ENCODE data around the gene LNX1.

Gene LNX1

GRCh38 chr4:53614591-53614990 is 23.3 kb upstream of the LNX1 start:
- Mint-ChIP-seq H3K4me3 (no peak overlapping the region), H3K27me3 (peaks cover 5% of the 10 kb centered on the region), H3K9me3 (peaks cover 9% of the 10 kb centered on the region), H3K36me3 (ENCODE audit: low read depth) (no peaks in the 10 kb centered on the region), H3K27ac (no peak overlapping the region), H3K4me1 (peaks cover 7% of the 10 kb centered on the region)
- ATAC-seq (no peak), DNase-seq (no peak)

- peaks cover 7% of the 10 kb centered on the region for H3K4me1 Mint-ChIP-seq
- no peak for ATAC-seq
- peaks cover 12% of the 10 kb centered on the region for H3K9me3 Mint-ChIP-seq
- no peak overlapping the region for H3K27ac Mint-ChIP-seq
- no peak for DNase-seq
- H3K27me3 Mint-ChIP-seq = peaks cover 5% of the 10 kb centered on the region
- no peaks in the 10 kb centered on the region for H3K36me3 Mint-ChIP-seq (ENCODE audit: low read depth)
- no peak overlapping the region for H3K4me3 Mint-ChIP-seq
Observed at GRCh38 chr4:53613428-53613827, 22.1 kb upstream of the LNX1 start.

GRCh38 chr4:53608649-53609048 is 17.4 kb upstream of the LNX1 start:
- peaks cover 17% of the 10 kb centered on the region for H3K9me3 Mint-ChIP-seq
- no peak overlapping the region for H3K27ac Mint-ChIP-seq
- no peaks in the 10 kb centered on the region for H3K4me1 Mint-ChIP-seq
- no peaks in the 10 kb centered on the region for H3K36me3 Mint-ChIP-seq (ENCODE audit: low read depth)
- ATAC-seq (no peak), DNase-seq (no peak)
- H3K27me3 Mint-ChIP-seq = peaks cover 10% of the 10 kb centered on the region
- H3K4me3 Mint-ChIP-seq = no peak overlapping the region

- no peaks in the 10 kb centered on the region for H3K4me1 Mint-ChIP-seq
- peaks cover 8% of the 10 kb centered on the region for H3K27me3 Mint-ChIP-seq
- no peak overlapping the region for H3K4me3 Mint-ChIP-seq
- ATAC-seq (no peak), DNase-seq (no peak)
- H3K27ac Mint-ChIP-seq = no peak overlapping the region
- peaks cover 13% of the 10 kb centered on the region for H3K9me3 Mint-ChIP-seq
- no peaks in the 10 kb centered on the region for H3K36me3 Mint-ChIP-seq (ENCODE audit: low read depth)
Observed at GRCh38 chr4:53608242-53608641, 17.0 kb upstream of the LNX1 start.

GRCh38 chr4:53605783-53606182 is 14.5 kb upstream of the LNX1 start:
- ATAC-seq = no peak
- H3K27me3 Mint-ChIP-seq = peaks cover 11% of the 10 kb centered on the region
- H3K4me1 Mint-ChIP-seq = no peaks in the 10 kb centered on the region
- DNase-seq = no peak
- no peak overlapping the region for H3K4me3 Mint-ChIP-seq
- H3K27ac Mint-ChIP-seq = no peak overlapping the region
- no peaks in the 10 kb centered on the region for H3K36me3 Mint-ChIP-seq (ENCODE audit: low read depth)
- peaks cover 8% of the 10 kb centered on the region for H3K9me3 Mint-ChIP-seq

GRCh38 chr4:53602390-53602789 is 11.1 kb upstream of the LNX1 start:
- no peak for DNase-seq
- ATAC-seq = no peak
- peaks cover 11% of the 10 kb centered on the region for H3K27me3 Mint-ChIP-seq
- no peaks in the 10 kb centered on the region for H3K36me3 Mint-ChIP-seq (ENCODE audit: low read depth)
- H3K27ac Mint-ChIP-seq = no peak overlapping the region
- H3K4me1 Mint-ChIP-seq = no peaks in the 10 kb centered on the region
- no peak overlapping the region for H3K4me3 Mint-ChIP-seq
- H3K9me3 Mint-ChIP-seq = peaks cover 4% of the 10 kb centered on the region

GRCh38 chr4:53601251-53601764 is 10.0 kb upstream of the LNX1 start:
- no peak overlapping the region for H3K27ac Mint-ChIP-seq
- H3K27me3 Mint-ChIP-seq = peaks cover 8% of the 10 kb centered on the region
- H3K4me3 Mint-ChIP-seq = no peak overlapping the region
- H3K4me1 Mint-ChIP-seq = no peaks in the 10 kb centered on the region
- DNase-seq = no peak
- H3K36me3 Mint-ChIP-seq (ENCODE audit: low read depth) = no peaks in the 10 kb centered on the region
- peaks cover 4% of the 10 kb centered on the region for H3K9me3 Mint-ChIP-seq
- ATAC-seq = no peak

- Mint-ChIP-seq H3K36me3 (ENCODE audit: low read depth) (no peaks in the 10 kb centered on the region), H3K4me3 (no peak overlapping the region), H3K9me3 (no peaks in the 10 kb centered on the region), H3K27ac (no peak overlapping the region), H3K27me3 (peaks cover 4% of the 10 kb centered on the region), H3K4me1 (no peaks in the 10 kb centered on the region)
- ATAC-seq (no peak), DNase-seq (no peak)
Observed at GRCh38 chr4:53599632-53600031, 8.3 kb upstream of the LNX1 start.

- Mint-ChIP-seq H3K9me3 (no peaks in the 10 kb centered on the region), H3K27me3 (peaks cover 4% of the 10 kb centered on the region), H3K4me3 (no peak overlapping the region), H3K4me1 (no peaks in the 10 kb centered on the region), H3K36me3 (ENCODE audit: low read depth) (no peaks in the 10 kb centered on the region), H3K27ac (no peak overlapping the region)
- ATAC-seq (no peak), DNase-seq (no peak)
Observed at GRCh38 chr4:53598901-53599300, 7.6 kb upstream of the LNX1 start.

GRCh38 chr4:53598483-53598882 is 7.2 kb upstream of the LNX1 start:
- H3K27ac Mint-ChIP-seq = no peak overlapping the region
- no peak for ATAC-seq
- no peak overlapping the region for H3K4me3 Mint-ChIP-seq
- no peaks in the 10 kb centered on the region for H3K4me1 Mint-ChIP-seq
- peaks cover 4% of the 10 kb centered on the region for H3K27me3 Mint-ChIP-seq
- no peaks in the 10 kb centered on the region for H3K9me3 Mint-ChIP-seq
- no peak for DNase-seq
- no peaks in the 10 kb centered on the region for H3K36me3 Mint-ChIP-seq (ENCODE audit: low read depth)

GRCh38 chr4:53596901-53597300 is 5.6 kb upstream of the LNX1 start:
- H3K4me1 Mint-ChIP-seq = peaks cover 4% of the 10 kb centered on the region
- no peaks in the 10 kb centered on the region for H3K9me3 Mint-ChIP-seq
- no peak overlapping the region for H3K4me3 Mint-ChIP-seq
- no peaks in the 10 kb centered on the region for H3K36me3 Mint-ChIP-seq (ENCODE audit: low read depth)
- H3K27ac Mint-ChIP-seq = no peak overlapping the region
- DNase-seq (no peak), ATAC-seq (no peak)
- peaks cover 8% of the 10 kb centered on the region for H3K27me3 Mint-ChIP-seq

- Mint-ChIP-seq H3K27ac (no peak overlapping the region), H3K27me3 (peaks cover 18% of the 10 kb centered on the region), H3K4me1 (peaks cover 13% of the 10 kb centered on the region), H3K9me3 (no peaks in the 10 kb centered on the region), H3K4me3 (no peak overlapping the region), H3K36me3 (ENCODE audit: low read depth) (no peaks in the 10 kb centered on the region)
- DNase-seq (no peak), ATAC-seq (no peak)
Observed at GRCh38 chr4:53595834-53596233, 4.5 kb upstream of the LNX1 start.

GRCh38 chr4:53595204-53595603 is 3.9 kb upstream of the LNX1 start:
- no peak overlapping the region for H3K4me3 Mint-ChIP-seq
- ATAC-seq (no peak), DNase-seq (no peak)
- H3K27ac Mint-ChIP-seq = no peak overlapping the region
- peaks cover 24% of the 10 kb centered on the region for H3K27me3 Mint-ChIP-seq
- no peaks in the 10 kb centered on the region for H3K9me3 Mint-ChIP-seq
- peaks cover 15% of the 10 kb centered on the region for H3K4me1 Mint-ChIP-seq
- no peaks in the 10 kb centered on the region for H3K36me3 Mint-ChIP-seq (ENCODE audit: low read depth)

- Mint-ChIP-seq H3K9me3 (no peaks in the 10 kb centered on the region), H3K4me1 (peaks cover 15% of the 10 kb centered on the region), H3K27me3 (peaks cover 33% of the 10 kb centered on the region), H3K4me3 (no peak overlapping the region), H3K36me3 (ENCODE audit: low read depth) (no peaks in the 10 kb centered on the region), H3K27ac (no peak overlapping the region)
- DNase-seq (no peak), ATAC-seq (no peak)
Observed at GRCh38 chr4:53593765-53594164, 2.5 kb upstream of the LNX1 start.

- no peak for ATAC-seq
- no peaks in the 10 kb centered on the region for H3K36me3 Mint-ChIP-seq (ENCODE audit: low read depth)
- no peak for DNase-seq
- H3K27me3 Mint-ChIP-seq = peaks cover 33% of the 10 kb centered on the region
- H3K9me3 Mint-ChIP-seq = no peaks in the 10 kb centered on the region
- H3K27ac Mint-ChIP-seq = no peak overlapping the region
- no peak overlapping the region for H3K4me3 Mint-ChIP-seq
- peaks cover 15% of the 10 kb centered on the region for H3K4me1 Mint-ChIP-seq
Observed at GRCh38 chr4:53592686-53593501, 1.6 kb upstream of the LNX1 start.
